ENCODE data around the gene H19.

H19 gene

DNA sequence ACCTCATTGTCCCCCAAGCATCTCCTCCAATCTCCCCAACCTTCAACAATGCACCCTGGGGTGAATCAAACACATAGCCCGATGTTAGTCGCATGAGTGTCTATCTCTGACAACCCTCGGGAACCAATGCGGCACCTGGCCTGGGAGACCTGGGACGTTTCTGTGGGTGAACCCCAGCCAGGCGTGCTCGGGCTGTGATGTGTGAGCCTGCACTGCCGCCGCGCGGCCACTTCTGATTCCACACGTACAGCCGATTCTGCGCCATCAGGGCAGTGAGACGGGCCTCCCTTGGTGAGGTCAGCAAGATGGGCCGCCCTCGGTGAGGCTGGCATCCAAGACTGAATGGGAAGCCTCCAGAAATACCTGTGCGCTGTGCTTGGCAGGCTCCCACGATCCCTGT lies 5.2 kb upstream of the H19 start:
- TF ChIP-seq EGR1 (IDR thresholded peaks at IDR 0.05) (no peak), YY1 (IDR thresholded peaks at IDR 0.05; ENCODE audit: low read depth) (no peak), RAD21 (IDR thresholded peaks at IDR 0.05; ENCODE audit: low read depth) (no peak), TCF12 (IDR thresholded peaks at IDR 0.05; ENCODE audit: low read depth) (no peak), EP300 (IDR thresholded peaks at IDR 0.05; ENCODE audit: borderline replicate concordance) (no peak), FOXM1 (IDR thresholded peaks at IDR 0.05; ENCODE audit: borderline replicate concordance, low read depth) (no peak), TEAD4 (IDR thresholded peaks at IDR 0.05) (no peak), CEBPB (IDR thresholded peaks at IDR 0.05) (no peak), ZBTB7A (IDR thresholded peaks at IDR 0.05; ENCODE audit: low read depth) (no peak), TAF1 (IDR thresholded peaks at IDR 0.05; ENCODE audit: low read depth) (no peak), CREB1 (IDR thresholded peaks at IDR 0.05; ENCODE audit: low read depth) (no peak), NFIC (IDR thresholded peaks at IDR 0.05) (no peak)
- TF ChIP-seq, protein P1, sequence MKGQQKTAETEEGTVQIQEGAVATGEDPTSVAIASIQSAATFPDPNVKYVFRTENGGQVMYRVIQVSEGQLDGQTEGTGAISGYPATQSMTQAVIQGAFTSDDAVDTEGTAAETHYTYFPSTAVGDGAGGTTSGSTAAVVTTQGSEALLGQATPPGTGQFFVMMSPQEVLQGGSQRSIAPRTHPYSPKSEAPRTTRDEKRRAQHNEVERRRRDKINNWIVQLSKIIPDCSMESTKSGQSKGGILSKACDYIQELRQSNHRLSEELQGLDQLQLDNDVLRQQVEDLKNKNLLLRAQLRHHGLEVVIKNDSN (IDR thresholded peaks at IDR 0.05), result no peak
- TF ChIP-seq, protein P2, sequence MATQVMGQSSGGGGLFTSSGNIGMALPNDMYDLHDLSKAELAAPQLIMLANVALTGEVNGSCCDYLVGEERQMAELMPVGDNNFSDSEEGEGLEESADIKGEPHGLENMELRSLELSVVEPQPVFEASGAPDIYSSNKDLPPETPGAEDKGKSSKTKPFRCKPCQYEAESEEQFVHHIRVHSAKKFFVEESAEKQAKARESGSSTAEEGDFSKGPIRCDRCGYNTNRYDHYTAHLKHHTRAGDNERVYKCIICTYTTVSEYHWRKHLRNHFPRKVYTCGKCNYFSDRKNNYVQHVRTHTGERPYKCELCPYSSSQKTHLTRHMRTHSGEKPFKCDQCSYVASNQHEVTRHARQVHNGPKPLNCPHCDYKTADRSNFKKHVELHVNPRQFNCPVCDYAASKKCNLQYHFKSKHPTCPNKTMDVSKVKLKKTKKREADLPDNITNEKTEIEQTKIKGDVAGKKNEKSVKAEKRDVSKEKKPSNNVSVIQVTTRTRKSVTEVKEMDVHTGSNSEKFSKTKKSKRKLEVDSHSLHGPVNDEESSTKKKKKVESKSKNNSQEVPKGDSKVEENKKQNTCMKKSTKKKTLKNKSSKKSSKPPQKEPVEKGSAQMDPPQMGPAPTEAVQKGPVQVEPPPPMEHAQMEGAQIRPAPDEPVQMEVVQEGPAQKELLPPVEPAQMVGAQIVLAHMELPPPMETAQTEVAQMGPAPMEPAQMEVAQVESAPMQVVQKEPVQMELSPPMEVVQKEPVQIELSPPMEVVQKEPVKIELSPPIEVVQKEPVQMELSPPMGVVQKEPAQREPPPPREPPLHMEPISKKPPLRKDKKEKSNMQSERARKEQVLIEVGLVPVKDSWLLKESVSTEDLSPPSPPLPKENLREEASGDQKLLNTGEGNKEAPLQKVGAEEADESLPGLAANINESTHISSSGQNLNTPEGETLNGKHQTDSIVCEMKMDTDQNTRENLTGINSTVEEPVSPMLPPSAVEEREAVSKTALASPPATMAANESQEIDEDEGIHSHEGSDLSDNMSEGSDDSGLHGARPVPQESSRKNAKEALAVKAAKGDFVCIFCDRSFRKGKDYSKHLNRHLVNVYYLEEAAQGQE (IDR thresholded peaks at IDR 0.05; ENCODE audit: low read depth), result no peak
- TF ChIP-seq, protein P3, sequence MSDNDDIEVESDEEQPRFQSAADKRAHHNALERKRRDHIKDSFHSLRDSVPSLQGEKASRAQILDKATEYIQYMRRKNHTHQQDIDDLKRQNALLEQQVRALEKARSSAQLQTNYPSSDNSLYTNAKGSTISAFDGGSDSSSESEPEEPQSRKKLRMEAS (IDR thresholded peaks at IDR 0.05), result no peak

DNA sequence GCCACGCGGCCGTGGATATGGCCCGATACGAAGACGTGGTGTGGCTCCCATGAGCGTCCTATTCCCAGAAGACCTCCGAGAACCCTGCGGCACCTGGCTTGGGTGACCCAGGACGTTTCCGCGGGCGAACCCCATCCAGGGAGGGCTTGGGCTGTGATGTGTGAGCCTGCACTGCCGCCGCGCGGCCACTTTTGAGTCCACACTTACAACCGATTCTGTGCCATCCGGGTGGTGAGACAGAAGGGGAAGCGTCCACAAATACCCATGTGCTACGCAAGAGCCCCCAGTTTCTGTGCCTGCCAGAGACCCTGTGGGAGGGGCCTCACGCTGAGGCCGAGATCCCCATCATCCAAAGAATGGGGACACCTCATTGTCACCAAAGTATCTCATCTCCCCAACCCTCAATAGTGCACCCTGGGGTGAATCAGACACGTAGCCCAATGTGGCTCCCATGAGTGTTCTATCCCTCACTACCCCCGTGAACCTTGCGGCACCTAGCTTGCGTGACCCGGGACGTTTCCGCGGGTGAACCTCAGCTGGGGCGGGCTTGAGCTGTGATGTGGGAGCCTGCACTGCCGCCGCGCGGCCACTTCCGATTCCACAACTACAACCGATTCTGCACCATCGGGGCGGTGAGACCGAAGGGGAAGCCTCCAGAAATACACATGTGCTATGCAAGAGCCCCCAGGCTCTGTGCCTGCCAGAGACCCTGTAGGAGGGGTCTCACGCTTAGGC lies 4.6 kb upstream of the H19 start:
- TF ChIP-seq EGR1 (IDR thresholded peaks at IDR 0.05), result no peak

GRCh38 chr11:1998861-1999260 lies 1.2 kb upstream of the H19 start:
- TF ChIP-seq, protein P2 (IDR thresholded peaks at IDR 0.05; ENCODE audit: low read depth), result no peak
- TF ChIP-seq ZBTB7A (IDR thresholded peaks at IDR 0.05; ENCODE audit: low read depth) (no peak), EGR1 (IDR thresholded peaks at IDR 0.05) (no peak)

DNA sequence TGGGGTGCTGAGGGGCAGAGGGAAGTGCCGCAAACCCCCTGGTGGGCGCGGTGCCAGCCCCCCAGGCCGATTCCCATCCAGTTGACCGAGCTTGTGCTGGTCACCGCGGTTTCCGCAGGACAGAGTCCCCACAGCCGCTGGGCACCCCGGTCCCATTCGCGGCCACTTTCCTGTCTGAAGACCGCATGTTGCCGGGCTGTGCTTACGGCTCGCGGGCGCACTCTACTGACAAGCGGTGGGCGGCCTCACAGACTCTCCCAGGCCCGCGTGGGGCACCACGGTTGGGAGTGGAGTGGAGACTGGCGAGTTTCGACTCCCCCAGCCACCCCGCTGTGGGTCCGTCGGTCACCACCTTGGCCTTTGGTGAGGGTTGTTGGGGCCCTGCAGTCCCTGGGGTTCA lies 648 bp upstream of the H19 start:
- no peak for TF ChIP-seq TEAD4 (IDR thresholded peaks at IDR 0.05)
- no peak for TF ChIP-seq CREB1 (IDR thresholded peaks at IDR 0.05; ENCODE audit: low read depth)
- TF ChIP-seq, protein P1 (IDR thresholded peaks at IDR 0.05), result no peak
- TF ChIP-seq FOXM1 (IDR thresholded peaks at IDR 0.05; ENCODE audit: borderline replicate concordance, low read depth), result no peak
- TF ChIP-seq RAD21 (IDR thresholded peaks at IDR 0.05; ENCODE audit: low read depth), result no peak
- TF ChIP-seq, protein P2 (IDR thresholded peaks at IDR 0.05; ENCODE audit: low read depth), result no peak
- TF ChIP-seq, protein P3 (IDR thresholded peaks at IDR 0.05), result no peak

DNA sequence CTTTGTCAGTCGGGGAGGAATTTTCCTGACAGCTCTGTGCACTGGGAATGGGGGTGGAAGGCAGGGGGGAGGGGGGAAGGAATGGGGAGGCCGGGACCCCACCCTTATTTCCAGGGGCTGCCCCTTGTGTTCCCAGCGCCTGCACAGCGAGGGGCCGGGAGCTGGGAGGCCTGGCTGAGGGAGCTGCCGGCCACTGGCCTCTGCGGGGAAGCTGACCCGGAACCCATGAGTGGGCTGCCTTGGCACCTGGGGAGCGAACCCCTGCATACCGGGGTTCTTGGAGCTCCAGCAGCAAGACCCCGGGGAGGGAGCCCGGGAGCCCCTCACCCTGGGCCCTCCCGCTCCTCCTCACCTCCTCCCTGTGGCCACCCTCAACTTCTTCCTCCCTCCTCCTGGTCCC lies 3.5 kb downstream of the H19 start:
- TF ChIP-seq TCF12 (IDR thresholded peaks at IDR 0.05; ENCODE audit: low read depth) (no peak), CEBPB (IDR thresholded peaks at IDR 0.05) (no peak), EGR1 (IDR thresholded peaks at IDR 0.05) (no peak), ZBTB7A (IDR thresholded peaks at IDR 0.05; ENCODE audit: low read depth) (no peak), CREB1 (IDR thresholded peaks at IDR 0.05; ENCODE audit: low read depth) (no peak), TEAD4 (IDR thresholded peaks at IDR 0.05) (no peak), NFIC (IDR thresholded peaks at IDR 0.05) (no peak), FOXM1 (IDR thresholded peaks at IDR 0.05; ENCODE audit: borderline replicate concordance, low read depth) (no peak), YY1 (IDR thresholded peaks at IDR 0.05; ENCODE audit: low read depth) (no peak), EP300 (IDR thresholded peaks at IDR 0.05; ENCODE audit: borderline replicate concordance) (no peak), RAD21 (IDR thresholded peaks at IDR 0.05; ENCODE audit: low read depth) (no peak), TAF1 (IDR thresholded peaks at IDR 0.05; ENCODE audit: low read depth) (no peak)
- TF ChIP-seq, protein P3 (IDR thresholded peaks at IDR 0.05), result no peak
- TF ChIP-seq, protein P2 (IDR thresholded peaks at IDR 0.05; ENCODE audit: low read depth), result no peak
- TF ChIP-seq, protein P1 (IDR thresholded peaks at IDR 0.05), result no peak
